OCI-LY7 (cell line): ENCODE measurements around the gene AUTS2. TPM values are rescaled to one million over a fixed set of nuclear protein-coding genes. Genes with fewer than 3 reads are reported as not detected.

ENCODE experiments used
- BruUV-seq: library from RNA; stranded (reverse); fragments of 400-500 nt; replicated peaks from 2 replicates; lab custom pipeline; 2021; lab: Mats Ljungman, UMichigan
- CTCF ChIA-PET: fragments of 300-600 bp; sonication (Branson Sonifier 250); formaldehyde crosslinking; loops from one replicate; lab custom pipeline; 2022; ENCODE audit warnings: antibody characterized with exemption; ENCODE audit not compliant: unreplicated experiment; lab: Charles Lee
- POLR2A ChIA-PET: fragments of 300-600 bp; sonication (Branson Sonifier 250); formaldehyde crosslinking; loops from one replicate; lab custom pipeline; 2022; ENCODE audit warnings: antibody characterized with exemption; lab: Charles Lee
- DNase-seq: peaks from one replicate; pipeline ENCODE4 v3.0.0-alpha.2; 2015; ENCODE audit warnings: low spot score
- H2AFZ ChIP-seq: fragments of 200-600 bp; sonication (generic), shearing (Covaris generic); 2 replicates; pipeline ENCODE4 v1.6.1; 2014; ENCODE audit warnings: mild to moderate bottlenecking, antibody characterized with exemption, low read length, moderate library complexity
- H3K27ac ChIP-seq: fragments of 200-600 bp; sonication (generic); 2 replicates; pipeline ENCODE4 v1.5.1; 2014; ENCODE audit warnings: mixed run types, low read depth, mild to moderate bottlenecking, moderate library complexity, low read length, inconsistent platforms; ENCODE audit not compliant: poor library complexity, severe bottlenecking
- H3K36me3 ChIP-seq: fragments of 200-600 bp; sonication (generic); 2 replicates; pipeline ENCODE4 v1.6.1; 2014; ENCODE audit warnings: mild to moderate bottlenecking, antibody characterized with exemption, low read length, moderate library complexity, mixed read lengths; ENCODE audit not compliant: insufficient read depth
- H3K4me1 ChIP-seq: fragments of 200-600 bp; sonication (generic); 2 replicates; pipeline ENCODE4 v1.5.1; 2014; ENCODE audit warnings: mild to moderate bottlenecking, low read length; ENCODE audit not compliant: insufficient read depth, poor library complexity, severe bottlenecking
- H3K4me2 ChIP-seq: fragments of 200-600 bp; sonication (generic); 2 replicates; pipeline ENCODE4 v1.6.1; 2014; ENCODE audit warnings: mild to moderate bottlenecking, low read length
- H3K4me3 ChIP-seq: fragments of 200-600 bp; sonication (generic); 2 replicates; pipeline ENCODE4 v1.5.1; 2014; ENCODE audit warnings: mild to moderate bottlenecking, low read depth, low read length; ENCODE audit not compliant: poor library complexity, severe bottlenecking
- H3K79me2 ChIP-seq: fragments of 200-600 bp; sonication (generic); 2 replicates; pipeline ENCODE4 v1.6.1; 2016; ENCODE audit warnings: low read depth, mild to moderate bottlenecking, low read length, moderate library complexity, mixed read lengths; ENCODE audit not compliant: insufficient read depth
- H3K9me2 ChIP-seq: fragments of 200-600 bp; sonication (generic); 2 replicates; pipeline ENCODE4 v1.6.1; 2016; ENCODE audit warnings: mild to moderate bottlenecking, low read length, mixed read lengths; ENCODE audit not compliant: insufficient read depth
- H3K9me3 ChIP-seq: fragments of 200-600 bp; sonication (generic); 2 replicates; pipeline ENCODE4 v1.6.1; 2014; ENCODE audit warnings: mild to moderate bottlenecking, mixed run types, low read length, mixed read lengths
- H4K20me1 ChIP-seq: fragments of 200-600 bp; sonication (generic); 2 replicates; pipeline ENCODE4 v1.6.1; 2014; ENCODE audit warnings: mild to moderate bottlenecking, antibody characterized with exemption, low read length, moderate library complexity, mixed read lengths; ENCODE audit not compliant: insufficient read depth
- EZH2phosphoT487 ChIP-seq: fragments of 200-600 bp; sonication (generic); IDR thresholded peaks from 2 replicates; pipeline ENCODE4 v1.6.1; 2018; ENCODE audit warnings: low read depth, borderline replicate concordance, mild to moderate bottlenecking, mixed run types, antibody characterized with exemption, low read length, moderate library complexity, mixed read lengths
- intact Hi-C: fragments of 100-400 bp; cut with micrococcal nuclease; formaldehyde crosslinking; loops from one replicate; pipeline ENCODE4 v1.10.0; 2022; ENCODE audit not compliant: unreplicated experiment
- total RNA-seq, 2 experiments: library from RNA; depleted of rRNA in 1 of 2; stranded (reverse); fragments of >200 nt in 1 of 2; shearing (Covaris generic) in 1 of 2; gene quantifications; 2 replicates each; pipeline ENCODE4 v1.2.3, GENCODE V29; 2014 to 2022
- TF ChIP-seq, protein P1 (sequence below): fragments of 200-600 bp; sonication (generic); conservative IDR thresholded peaks from 2 replicates; pipeline ENCODE4 v1.5.1; 2014; ENCODE audit warnings: mild to moderate bottlenecking, antibody characterized with exemption, low read length, moderate library complexity, mixed read lengths

The AUTS2 gene
- total RNA-seq, 2 experiments from 2014 or later, result 37.9 to 78.5 TPM

DNA sequence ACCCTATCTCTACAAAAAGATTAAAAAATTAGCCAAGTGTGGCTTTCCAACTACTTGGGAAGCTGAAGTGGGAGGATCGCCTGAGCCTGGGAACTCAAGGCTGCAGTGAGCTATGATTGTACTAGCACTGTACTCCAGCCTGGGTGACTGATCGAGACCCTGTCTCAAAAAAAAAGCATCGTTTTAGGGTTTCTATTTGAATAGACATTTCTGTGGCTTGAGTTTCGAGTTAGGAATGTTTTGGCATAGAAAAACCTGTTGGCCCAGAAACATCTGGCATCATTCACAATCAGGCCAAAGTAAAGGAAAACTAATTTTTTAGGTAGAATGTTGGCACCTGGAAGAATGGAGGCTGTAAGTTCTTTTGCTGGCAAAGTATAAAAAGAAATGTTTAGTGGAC, 72.4 kb downstream of the AUTS2 start:
- Histone ChIP-seq H3K4me2 (no peak overlapping the region), H3K9me2 (no peaks in the 10 kb centered on the region), H3K4me1 (peaks cover 42% of the 10 kb centered on the region), H4K20me1 (peaks cover 5% of the 10 kb centered on the region; the same call in 1 of the 2 replicates), H2AFZ (no peak overlapping the region), H3K36me3 (no peaks in the 10 kb centered on the region; the same call in 1 of the 2 replicates), H3K9me3 (no peaks in the 10 kb centered on the region), H3K27ac (no peak overlapping the region), H3K4me3 (no peak overlapping the region), H3K79me2 (peaks cover 76% of the 10 kb centered on the region; the same call in 1 of the 2 replicates)
- DNase-seq, result no peak
- intact Hi-C loops, result no loop called here
- POLR2A ChIA-PET, result interaction anchor here (0.6 to 1.4 kb wide), 3 partner anchors 22 to 255 kb away, joined by 3 to 6 read pairs (median 4); no protein-coding TSS in a partner anchor
- CTCF ChIA-PET, result no interaction called here
- TF ChIP-seq, protein P1, sequence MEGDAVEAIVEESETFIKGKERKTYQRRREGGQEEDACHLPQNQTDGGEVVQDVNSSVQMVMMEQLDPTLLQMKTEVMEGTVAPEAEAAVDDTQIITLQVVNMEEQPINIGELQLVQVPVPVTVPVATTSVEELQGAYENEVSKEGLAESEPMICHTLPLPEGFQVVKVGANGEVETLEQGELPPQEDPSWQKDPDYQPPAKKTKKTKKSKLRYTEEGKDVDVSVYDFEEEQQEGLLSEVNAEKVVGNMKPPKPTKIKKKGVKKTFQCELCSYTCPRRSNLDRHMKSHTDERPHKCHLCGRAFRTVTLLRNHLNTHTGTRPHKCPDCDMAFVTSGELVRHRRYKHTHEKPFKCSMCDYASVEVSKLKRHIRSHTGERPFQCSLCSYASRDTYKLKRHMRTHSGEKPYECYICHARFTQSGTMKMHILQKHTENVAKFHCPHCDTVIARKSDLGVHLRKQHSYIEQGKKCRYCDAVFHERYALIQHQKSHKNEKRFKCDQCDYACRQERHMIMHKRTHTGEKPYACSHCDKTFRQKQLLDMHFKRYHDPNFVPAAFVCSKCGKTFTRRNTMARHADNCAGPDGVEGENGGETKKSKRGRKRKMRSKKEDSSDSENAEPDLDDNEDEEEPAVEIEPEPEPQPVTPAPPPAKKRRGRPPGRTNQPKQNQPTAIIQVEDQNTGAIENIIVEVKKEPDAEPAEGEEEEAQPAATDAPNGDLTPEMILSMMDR, result no peak
- no peak for TF ChIP-seq EZH2phosphoT487
- no TSS peak for BruUV-seq

DNA sequence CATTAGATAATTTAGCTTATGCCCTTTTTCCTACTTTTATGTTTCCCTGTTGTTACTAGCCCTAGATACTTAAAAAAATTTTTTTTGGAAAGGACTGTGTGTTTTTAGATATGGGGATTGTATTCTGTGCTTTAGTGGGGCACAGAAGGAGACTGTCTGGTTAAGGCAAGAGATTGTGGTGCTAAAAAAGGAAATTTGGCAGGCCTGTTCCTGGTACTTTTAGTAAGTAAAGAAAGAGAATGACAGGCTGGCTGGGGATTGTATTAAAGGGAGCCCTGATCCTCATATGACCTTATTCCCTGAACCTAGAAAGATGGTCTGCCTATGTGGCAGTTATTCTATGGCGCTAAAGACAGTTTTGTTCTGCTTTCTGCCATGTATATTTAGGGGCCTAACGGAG, 74.8 kb downstream of the AUTS2 start:
- TF ChIP-seq EZH2phosphoT487, result no peak
- TF ChIP-seq, protein P1, result no peak
- Histone ChIP-seq H3K4me2 (no peak overlapping the region), H3K36me3 (no peaks in the 10 kb centered on the region), H3K9me2 (no peaks in the 10 kb centered on the region), H3K9me3 (no peaks in the 10 kb centered on the region), H3K27ac (no peak overlapping the region), H4K20me1 (peaks cover 14% of the 10 kb centered on the region; the same call in 1 of the 2 replicates), H3K4me1 (peaks cover 57% of the 10 kb centered on the region), H3K4me3 (no peak overlapping the region), H2AFZ (no peak overlapping the region), H3K79me2 (peaks cover 90% of the 10 kb centered on the region; the same call in 1 of the 2 replicates)
- BruUV-seq, result no TSS peak
- POLR2A ChIA-PET, result interaction anchor here (0.7 to 1.4 kb wide), 3 partner anchors 11 to 19 kb away, joined by 3 read pairs; no protein-coding TSS in a partner anchor
- intact Hi-C loops, result no loop called here
- CTCF ChIA-PET, result no interaction called here
- no peak for DNase-seq

DNA sequence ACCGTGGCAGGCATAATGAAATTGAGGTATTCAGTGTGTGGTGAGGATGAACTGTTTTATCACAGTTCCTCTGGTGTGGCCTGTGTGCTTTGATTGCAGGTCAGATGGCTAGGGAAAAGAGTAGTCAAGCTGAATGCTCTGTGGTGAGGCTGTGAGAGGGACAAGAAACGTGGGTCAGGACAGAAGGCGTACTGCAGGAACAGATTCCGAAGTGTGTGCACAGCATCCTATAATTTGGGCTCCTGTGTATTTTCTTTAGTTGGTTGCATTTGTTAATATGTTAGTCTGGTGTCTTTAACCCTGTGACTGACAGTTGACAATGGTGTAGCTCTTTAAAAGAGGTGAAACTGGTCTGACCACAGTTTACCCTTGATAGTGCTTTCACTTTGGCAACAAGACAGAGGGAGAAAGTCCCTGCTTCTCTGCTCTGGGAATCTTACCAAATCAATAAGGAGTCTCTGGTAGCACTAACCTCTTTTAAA, 76.5 kb downstream of the AUTS2 start:
- H3K4me2 ChIP-seq, result peak overlapping the region; percentile 18; the same call in 1 of the 2 replicates
- H2AFZ ChIP-seq, result no peak overlapping the region
- no peak for DNase-seq
- no TSS peak for BruUV-seq
- peaks cover 90% of the 10 kb centered on the region; the same call in 1 of the 2 replicates for H3K79me2 ChIP-seq
- no peaks in the 10 kb centered on the region for H3K9me2 ChIP-seq
- H4K20me1 ChIP-seq, result peaks cover 14% of the 10 kb centered on the region; the same call in 1 of the 2 replicates
- intact Hi-C loops, result loop anchor here (5.0 kb wide), 2 partner anchors 72 to 272 kb away; no protein-coding TSS in a partner anchor
- no peak overlapping the region for H3K27ac ChIP-seq
- peaks cover 51% of the 10 kb centered on the region for H3K4me1 ChIP-seq
- TF ChIP-seq EZH2phosphoT487, result no peak
- TF ChIP-seq, protein P1, result no peak
- H3K4me3 ChIP-seq, result no peak overlapping the region
- ChIA-PET POLR2A (interaction anchor here (0.8 kb wide), 1 partner anchor 19 kb away, joined by 3 read pairs; no protein-coding TSS in a partner anchor), CTCF (no interaction called here)
- no peaks in the 10 kb centered on the region for H3K36me3 ChIP-seq
- no peaks in the 10 kb centered on the region for H3K9me3 ChIP-seq
